Activated CD8-positive, alpha-beta T cell treated with anti-CD3 and anti-CD28 coated beads for 36 hours (primary cell): Measurements from ENCODE around the gene C1QTNF8. TPM values are rescaled to one million over a fixed set of nuclear protein-coding genes. Genes with fewer than 3 reads are reported as not detected.

ENCODE experiments used
- ATAC-seq: fragments of 200-7000 bp; cut with Tn5 transposase; one replicate; pipeline ENCODE4 v1.10.0; 2021; ENCODE audit warnings: mild to moderate bottlenecking, moderate library complexity
- CTCF ChIA-PET: fragments of 350-600 bp; sonication (Branson Sonifier 250); formaldehyde crosslinking; loops from one replicate; lab custom pipeline; 2021; ENCODE audit warnings: antibody characterized with exemption; lab: Charles Lee
- POLR2A ChIA-PET: fragments of 350-600 bp; sonication (Branson Sonifier 250); formaldehyde crosslinking; loops from one replicate; lab custom pipeline; 2021; ENCODE audit warnings: antibody characterized with exemption; lab: Charles Lee
- DNase-seq: peaks from one replicate; pipeline ENCODE4 v3.0.0-alpha.2; 2020
- H3K27ac Mint-ChIP-seq: one replicate; pipeline ENCODE4 v1.8.0; 2021; ENCODE audit warnings: mild to moderate bottlenecking, mixed read lengths
- H3K27me3 Mint-ChIP-seq: one replicate; pipeline ENCODE4 v1.8.0; 2021; ENCODE audit warnings: mixed read lengths
- H3K36me3 Mint-ChIP-seq: one replicate; pipeline ENCODE4 v1.8.0; 2021; ENCODE audit warnings: low read depth, mixed read lengths
- H3K4me1 Mint-ChIP-seq: one replicate; pipeline ENCODE4 v1.8.0; 2021; ENCODE audit warnings: low read depth, mixed read lengths
- H3K4me3 Mint-ChIP-seq: one replicate; pipeline ENCODE4 v1.8.0; 2021; ENCODE audit warnings: mild to moderate bottlenecking, moderate library complexity, mixed read lengths
- H3K9me3 Mint-ChIP-seq: one replicate; pipeline ENCODE4 v1.8.0; 2021; ENCODE audit warnings: mixed read lengths
- intact Hi-C: fragments of 100-400 bp; cut with micrococcal nuclease; formaldehyde crosslinking; loops from one replicate; pipeline ENCODE4 v1.10.0; 2022
- total RNA-seq, 2 experiments: library from RNA; stranded (reverse); gene quantifications; one replicate each; pipeline ENCODE4 v1.2.3, GENCODE V29; 2021
- TF ChIP-seq, protein P1 (sequence below): fragments of 200-600 bp; IDR thresholded peaks from one replicate; pipeline ENCODE4 v1.8.0; 2022; ENCODE audit warnings: antibody characterized with exemption, mild to moderate bottlenecking

The C1QTNF8 gene, protein sequence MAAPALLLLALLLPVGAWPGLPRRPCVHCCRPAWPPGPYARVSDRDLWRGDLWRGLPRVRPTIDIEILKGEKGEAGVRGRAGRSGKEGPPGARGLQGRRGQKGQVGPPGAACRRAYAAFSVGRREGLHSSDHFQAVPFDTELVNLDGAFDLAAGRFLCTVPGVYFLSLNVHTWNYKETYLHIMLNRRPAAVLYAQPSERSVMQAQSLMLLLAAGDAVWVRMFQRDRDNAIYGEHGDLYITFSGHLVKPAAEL
- not detected for total RNA-seq

DNA sequence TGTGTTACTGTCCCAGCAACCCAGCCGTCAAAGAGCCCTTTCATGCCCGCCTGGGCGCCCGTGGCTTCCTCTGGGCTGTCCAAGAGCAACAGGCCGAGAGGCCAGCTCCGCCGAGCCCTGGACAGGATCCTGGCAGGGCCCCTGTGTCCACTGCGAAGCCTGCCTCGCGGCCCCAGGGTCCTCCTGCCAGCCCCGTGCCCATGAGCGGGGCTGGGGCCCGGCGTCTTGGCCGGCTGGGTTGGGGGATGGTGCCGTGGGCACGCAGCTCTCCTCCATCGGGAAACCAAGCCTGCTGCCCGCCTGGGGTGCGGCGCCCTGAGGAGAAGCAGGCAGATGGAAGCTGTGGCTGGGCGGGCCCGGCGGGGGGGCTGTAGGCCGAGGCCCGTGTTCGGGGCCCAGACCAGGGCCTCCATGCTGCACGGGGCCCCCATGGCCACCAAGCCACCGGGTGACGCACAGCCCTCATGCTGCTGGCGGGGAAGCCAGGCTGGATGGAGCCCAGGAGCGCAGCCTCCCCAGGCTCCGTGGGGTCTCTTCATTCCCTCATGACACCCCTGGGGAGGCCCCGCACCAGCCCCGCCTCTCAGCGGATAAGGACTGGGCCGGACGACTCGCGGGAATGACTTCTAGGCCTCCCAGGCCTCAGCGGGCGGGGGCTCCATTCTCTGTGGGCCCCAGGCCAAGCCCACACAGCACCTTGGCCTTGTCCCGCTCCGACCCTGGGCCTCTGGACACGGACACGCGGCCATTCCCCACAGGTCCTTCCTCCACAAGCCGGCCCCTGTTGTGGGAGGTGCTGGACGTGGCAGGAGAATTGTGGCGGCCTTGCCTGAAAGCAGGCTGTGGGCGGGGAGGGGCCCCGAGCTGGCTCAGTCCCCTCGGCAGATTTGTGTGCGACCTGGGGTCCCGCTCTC lies at the start of gene C1QTNF8:
TSS of gene C1QTNF8 (minus strand) at position 76 of the 914 bp plus-strand sequence. CDS start 1,322 bp downstream, outside the sequence.
- H3K4me1 Mint-ChIP-seq: no peaks in the 10 kb centered on the region
- ChIA-PET POLR2A (no interaction called here), CTCF (no interaction called here)
- no peak within 1 kb of the TSS for H3K4me3 Mint-ChIP-seq
- TF ChIP-seq, protein P1, sequence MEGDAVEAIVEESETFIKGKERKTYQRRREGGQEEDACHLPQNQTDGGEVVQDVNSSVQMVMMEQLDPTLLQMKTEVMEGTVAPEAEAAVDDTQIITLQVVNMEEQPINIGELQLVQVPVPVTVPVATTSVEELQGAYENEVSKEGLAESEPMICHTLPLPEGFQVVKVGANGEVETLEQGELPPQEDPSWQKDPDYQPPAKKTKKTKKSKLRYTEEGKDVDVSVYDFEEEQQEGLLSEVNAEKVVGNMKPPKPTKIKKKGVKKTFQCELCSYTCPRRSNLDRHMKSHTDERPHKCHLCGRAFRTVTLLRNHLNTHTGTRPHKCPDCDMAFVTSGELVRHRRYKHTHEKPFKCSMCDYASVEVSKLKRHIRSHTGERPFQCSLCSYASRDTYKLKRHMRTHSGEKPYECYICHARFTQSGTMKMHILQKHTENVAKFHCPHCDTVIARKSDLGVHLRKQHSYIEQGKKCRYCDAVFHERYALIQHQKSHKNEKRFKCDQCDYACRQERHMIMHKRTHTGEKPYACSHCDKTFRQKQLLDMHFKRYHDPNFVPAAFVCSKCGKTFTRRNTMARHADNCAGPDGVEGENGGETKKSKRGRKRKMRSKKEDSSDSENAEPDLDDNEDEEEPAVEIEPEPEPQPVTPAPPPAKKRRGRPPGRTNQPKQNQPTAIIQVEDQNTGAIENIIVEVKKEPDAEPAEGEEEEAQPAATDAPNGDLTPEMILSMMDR: no peak
- ATAC-seq (no peak), DNase-seq (no peak)
- no peak within 1 kb of the TSS for H3K27ac Mint-ChIP-seq
- intact Hi-C loops: no loop called here
- H3K9me3 Mint-ChIP-seq: peaks cover 5% of the 10 kb centered on the region
- no peaks in the 10 kb centered on the region for H3K27me3 Mint-ChIP-seq
- peaks cover 3% of the 10 kb centered on the region for H3K36me3 Mint-ChIP-seq

DNA sequence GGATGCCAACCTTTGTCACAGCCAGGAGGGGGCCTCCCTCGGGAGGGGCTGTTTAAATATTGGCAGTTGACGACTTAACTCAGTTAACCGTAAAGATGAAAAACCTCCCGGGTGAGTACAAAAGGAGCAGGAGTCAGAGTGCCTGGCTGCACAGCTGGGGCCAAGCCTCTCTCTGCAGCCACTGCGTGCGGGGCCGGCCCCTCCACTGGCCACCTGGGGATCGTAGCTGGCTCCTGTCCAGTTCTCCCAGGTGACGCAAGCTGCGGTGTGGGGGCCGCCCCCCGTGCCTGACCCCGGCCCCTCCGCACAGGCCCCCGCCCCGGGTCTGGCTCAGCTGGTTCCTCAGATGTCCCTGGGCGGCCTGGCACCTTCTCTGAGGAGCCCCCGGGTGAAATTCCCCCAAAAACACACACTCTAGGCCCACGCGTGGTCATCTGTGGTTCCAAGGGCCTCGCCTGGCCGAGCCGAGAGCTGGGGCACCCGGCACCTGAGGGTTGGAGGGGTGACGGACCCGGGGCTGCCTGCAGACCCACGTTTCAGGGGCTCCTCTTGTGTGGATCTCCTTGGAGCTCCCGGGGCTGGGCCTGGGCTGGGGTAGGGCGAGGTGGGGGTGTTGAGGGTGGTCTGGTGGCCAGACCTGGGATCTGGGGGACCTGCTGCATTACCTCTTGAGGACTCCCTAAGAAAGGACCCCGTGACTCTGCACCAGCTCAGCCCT lies 49.5 kb upstream of the C1QTNF8 start:
- Mint-ChIP-seq H3K27ac (no peak overlapping the region), H3K9me3 (no peaks in the 10 kb centered on the region), H3K4me1 (no peaks in the 10 kb centered on the region), H3K4me3 (no peak overlapping the region), H3K27me3 (no peaks in the 10 kb centered on the region), H3K36me3 (no peaks in the 10 kb centered on the region)
- TF ChIP-seq, protein P1: no peak
- ATAC-seq (no peak), DNase-seq (no peak)
- intact Hi-C loops: no loop called here
- POLR2A ChIA-PET: no interaction called here
- CTCF ChIA-PET: interaction anchor here (0.6 kb wide), 1 partner anchor 159 kb away, joined by 3 read pairs; no protein-coding TSS in a partner anchor

DNA sequence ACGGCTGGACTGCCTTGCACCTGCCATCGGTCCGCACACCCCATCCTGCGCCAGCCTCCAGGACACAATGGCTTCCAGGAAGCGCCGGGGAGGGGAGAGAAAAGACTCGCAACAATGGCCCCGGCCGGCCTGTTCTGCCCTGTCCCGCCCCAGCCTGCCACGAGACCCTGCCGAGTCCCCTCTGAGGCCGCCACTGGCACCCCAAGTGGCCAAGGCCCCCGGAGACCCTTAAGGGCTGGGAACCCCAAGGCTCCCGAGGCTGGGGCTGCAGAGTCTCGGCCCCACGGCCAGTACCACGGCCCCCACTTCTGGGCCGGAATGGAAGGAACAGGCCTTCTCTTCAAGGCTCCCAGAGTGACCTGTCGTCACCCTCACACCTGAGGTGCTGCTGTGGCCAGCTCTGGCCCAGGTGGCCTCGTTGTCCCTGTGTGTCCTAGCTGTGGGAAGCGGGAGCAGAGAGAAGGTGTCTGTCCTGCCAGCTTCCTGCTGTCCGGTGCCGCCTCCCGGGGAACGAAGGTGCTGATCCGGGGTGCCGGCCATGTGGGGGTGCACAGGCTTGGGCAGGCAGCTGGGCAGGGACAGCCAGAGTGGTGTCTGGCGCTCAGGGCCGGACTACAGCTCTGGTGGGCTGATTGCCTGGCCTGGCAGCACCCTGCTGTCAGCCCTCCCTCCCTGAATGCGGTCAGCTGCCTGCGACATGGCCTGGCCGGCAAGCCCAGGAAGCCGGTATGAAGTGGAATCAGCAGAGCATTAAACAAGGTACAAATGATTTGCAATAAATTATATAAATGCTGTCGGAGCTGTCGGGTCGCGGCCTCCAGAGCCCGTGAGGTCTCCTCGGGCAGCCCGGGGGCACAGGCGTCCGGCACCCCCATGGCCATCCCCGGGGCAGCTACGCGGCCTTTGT lies 48.7 kb upstream of the C1QTNF8 start:
- Mint-ChIP-seq H3K36me3 (no peaks in the 10 kb centered on the region), H3K9me3 (no peaks in the 10 kb centered on the region), H3K27ac (no peak overlapping the region), H3K4me1 (no peaks in the 10 kb centered on the region), H3K27me3 (no peaks in the 10 kb centered on the region), H3K4me3 (no peak overlapping the region)
- ATAC-seq (no peak), DNase-seq (no peak)
- CTCF ChIA-PET: no interaction called here
- POLR2A ChIA-PET: no interaction called here
- TF ChIP-seq, protein P1: no peak
- intact Hi-C loops: no loop called here

DNA sequence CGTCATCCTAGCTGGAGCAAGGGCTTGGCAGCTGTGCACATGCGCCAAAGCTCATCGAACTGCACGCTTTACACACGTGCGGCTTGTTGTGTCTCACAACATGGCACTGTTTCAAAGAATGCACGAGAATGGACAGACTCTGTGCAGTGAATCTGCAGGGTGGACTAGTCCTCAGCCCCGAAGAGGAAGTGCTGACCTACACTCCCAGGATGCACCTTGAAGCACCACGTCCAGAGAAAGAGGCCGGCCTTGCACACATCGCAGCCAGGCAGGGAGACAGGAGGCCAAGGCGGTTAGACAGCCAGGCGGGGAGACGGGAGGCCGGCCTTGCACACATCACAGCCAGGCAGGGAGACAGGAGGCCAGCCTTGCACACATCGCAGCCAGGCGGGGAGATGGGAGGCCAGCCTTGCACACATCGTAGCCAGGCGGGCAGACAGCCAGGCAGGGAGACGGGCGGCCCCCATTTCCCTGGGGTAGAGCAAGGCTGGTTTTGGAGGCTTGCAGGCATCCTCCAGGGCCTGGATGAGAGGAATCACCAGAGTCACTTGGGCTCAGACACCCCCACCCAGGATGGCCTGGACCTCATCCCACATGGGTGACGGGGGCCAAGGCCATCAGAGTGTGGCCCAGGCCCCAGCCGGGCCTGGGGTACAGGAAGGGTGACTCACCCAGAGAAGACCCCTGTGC lies 47.9 kb upstream of the C1QTNF8 start:
- TF ChIP-seq, protein P1: no peak
- CTCF ChIA-PET: no interaction called here
- no peaks in the 10 kb centered on the region for H3K36me3 Mint-ChIP-seq
- H3K4me3 Mint-ChIP-seq: no peak overlapping the region
- intact Hi-C loops: no loop called here
- DNase-seq: no peak
- no peaks in the 10 kb centered on the region for H3K27me3 Mint-ChIP-seq
- H3K27ac Mint-ChIP-seq: no peak overlapping the region
- POLR2A ChIA-PET: no interaction called here
- no peaks in the 10 kb centered on the region for H3K9me3 Mint-ChIP-seq
- ATAC-seq: no peak
- no peaks in the 10 kb centered on the region for H3K4me1 Mint-ChIP-seq
